IPS-15b (cell line): Measurements from ENCODE around the gene GATM.
A peak's percentile ranks its signal among the peaks of the same experiment; 100 is the strongest.

Source experiments
- H3K27me3 ChIP-seq: one replicate; pipeline ENCODE4 v1.6.1; 2013; ENCODE audit warnings: low read length; ENCODE audit not compliant: control insufficient read depth, insufficient read depth
- H3K36me3 ChIP-seq: one replicate; pipeline ENCODE4 v1.6.1; 2013; ENCODE audit warnings: low read length; ENCODE audit not compliant: control insufficient read depth, insufficient read depth
- H3K4me1 ChIP-seq: one replicate; pipeline ENCODE4 v1.6.1; 2013; ENCODE audit warnings: mild to moderate bottlenecking, low read length; ENCODE audit not compliant: control insufficient read depth, insufficient read depth
- H3K4me3 ChIP-seq: one replicate; pipeline ENCODE4 v1.5.1; 2013; ENCODE audit warnings: low read depth, low read length
- H3K9ac ChIP-seq: one replicate; pipeline ENCODE4 v1.6.1; 2013; ENCODE audit warnings: low read depth, mild to moderate bottlenecking, low read length
- H3K9me3 ChIP-seq: one replicate; pipeline ENCODE4 v1.6.1; 2013; ENCODE audit warnings: mild to moderate bottlenecking, low read length; ENCODE audit not compliant: control insufficient read depth, insufficient read depth

GATM gene

GRCh38 chr15:45401665-45402161, 23.4 kb upstream of the GATM start:
- Histone ChIP-seq H3K36me3 (peaks cover 2% of the 10 kb centered on the region), H3K9ac (peak overlapping the region; percentile 42), H3K9me3 (no peaks in the 10 kb centered on the region), H3K4me1 (no peaks in the 10 kb centered on the region), H3K27me3 (no peaks in the 10 kb centered on the region), H3K4me3 (peak overlapping the region; percentile 70)

DNA sequence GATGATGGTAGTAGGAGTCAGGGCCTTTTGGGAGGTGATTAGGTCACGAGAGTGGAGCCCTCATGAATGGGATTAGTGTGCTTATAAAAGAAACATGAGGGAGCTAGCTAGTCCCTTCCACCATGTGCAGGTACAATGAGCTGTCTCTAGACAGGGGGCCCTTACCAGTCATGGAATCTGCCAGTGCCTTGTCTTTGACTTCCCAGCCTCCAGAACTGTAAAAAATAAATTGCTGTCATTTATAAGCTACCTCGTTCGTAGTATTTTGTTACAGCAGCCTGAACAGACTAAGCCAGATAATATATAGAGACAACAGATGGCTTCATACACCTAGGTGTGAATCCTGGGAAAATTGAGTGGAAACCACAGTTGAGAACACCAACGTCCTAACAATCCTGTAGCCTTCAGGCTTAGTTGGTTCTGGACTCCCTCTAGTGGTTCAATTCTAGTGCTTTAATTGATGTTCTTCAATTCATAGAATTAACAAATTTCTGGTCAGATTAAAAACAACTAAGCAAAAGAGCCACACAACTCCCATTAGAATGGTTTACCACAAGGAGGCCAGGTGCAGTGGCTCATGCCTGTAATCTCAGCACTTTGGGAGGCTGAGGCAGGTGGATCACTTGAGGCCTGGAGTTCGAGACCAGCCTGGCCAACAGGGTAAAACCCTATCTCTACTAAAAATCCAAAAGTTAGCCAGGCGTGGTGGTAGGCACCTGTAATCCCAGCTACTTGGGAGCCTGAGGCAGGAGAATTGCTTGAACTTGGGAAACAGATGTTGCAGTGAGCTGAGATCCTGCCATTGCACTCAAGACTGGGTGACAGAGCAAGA, 21.3 kb upstream of the GATM start:
- H3K36me3 ChIP-seq = no peaks in the 10 kb centered on the region
- no peaks in the 10 kb centered on the region for H3K9me3 ChIP-seq
- no peaks in the 10 kb centered on the region for H3K4me1 ChIP-seq
- H3K9ac ChIP-seq = no peak overlapping the region
- H3K4me3 ChIP-seq = no peak overlapping the region
- H3K27me3 ChIP-seq = no peaks in the 10 kb centered on the region

GRCh38 chr15:45397116-45397665, 18.8 kb upstream of the GATM start:
- no peak overlapping the region for H3K4me3 ChIP-seq
- no peaks in the 10 kb centered on the region for H3K36me3 ChIP-seq
- H3K9ac ChIP-seq = no peak overlapping the region
- H3K9me3 ChIP-seq = no peaks in the 10 kb centered on the region
- H3K4me1 ChIP-seq = no peaks in the 10 kb centered on the region
- no peaks in the 10 kb centered on the region for H3K27me3 ChIP-seq

DNA sequence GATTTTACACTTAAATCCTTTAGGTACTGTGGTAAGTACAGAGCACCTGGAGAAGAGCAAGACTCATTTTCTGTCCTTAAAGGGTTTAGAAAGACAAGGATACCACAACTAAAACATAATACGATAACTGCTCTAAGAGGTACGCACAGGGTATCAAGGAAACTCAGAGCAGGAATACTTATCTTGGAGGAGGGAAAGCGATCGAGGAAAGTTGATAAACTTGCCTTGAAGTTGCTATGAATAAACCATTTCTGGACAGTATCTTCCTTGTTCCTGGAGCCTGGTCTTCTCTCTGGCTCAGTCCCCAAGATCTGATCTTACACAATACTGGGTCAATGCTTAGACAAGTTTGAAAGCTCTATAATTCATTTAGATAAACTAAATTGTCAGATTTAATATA, 17.6 kb upstream of the GATM start:
- Histone ChIP-seq H3K4me3 (no peak overlapping the region), H3K4me1 (no peaks in the 10 kb centered on the region), H3K36me3 (no peaks in the 10 kb centered on the region), H3K9me3 (no peaks in the 10 kb centered on the region), H3K27me3 (no peaks in the 10 kb centered on the region), H3K9ac (no peak overlapping the region)

DNA sequence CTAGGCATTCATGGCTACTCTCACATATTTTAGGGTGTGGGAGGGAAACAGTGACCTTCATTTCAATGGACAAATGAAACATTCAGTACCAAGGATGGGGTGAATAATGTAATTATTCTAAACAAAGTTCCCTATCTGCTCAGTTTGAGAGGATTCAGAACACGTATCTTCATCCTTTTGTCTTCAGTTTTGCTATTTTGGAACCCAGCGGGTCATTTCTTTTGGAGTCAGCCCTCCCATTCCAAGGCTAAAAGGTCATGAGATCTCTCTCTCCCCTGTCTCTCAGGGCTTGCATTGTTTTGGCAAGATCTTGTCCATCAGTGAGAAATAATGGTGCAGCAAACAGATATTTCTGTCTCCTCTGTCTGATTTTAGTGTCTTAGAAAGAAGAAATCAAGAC, 16.3 kb upstream of the GATM start:
- Histone ChIP-seq H3K9ac (no peak overlapping the region), H3K4me1 (no peaks in the 10 kb centered on the region), H3K9me3 (no peaks in the 10 kb centered on the region), H3K4me3 (no peak overlapping the region), H3K36me3 (no peaks in the 10 kb centered on the region), H3K27me3 (no peaks in the 10 kb centered on the region)

DNA sequence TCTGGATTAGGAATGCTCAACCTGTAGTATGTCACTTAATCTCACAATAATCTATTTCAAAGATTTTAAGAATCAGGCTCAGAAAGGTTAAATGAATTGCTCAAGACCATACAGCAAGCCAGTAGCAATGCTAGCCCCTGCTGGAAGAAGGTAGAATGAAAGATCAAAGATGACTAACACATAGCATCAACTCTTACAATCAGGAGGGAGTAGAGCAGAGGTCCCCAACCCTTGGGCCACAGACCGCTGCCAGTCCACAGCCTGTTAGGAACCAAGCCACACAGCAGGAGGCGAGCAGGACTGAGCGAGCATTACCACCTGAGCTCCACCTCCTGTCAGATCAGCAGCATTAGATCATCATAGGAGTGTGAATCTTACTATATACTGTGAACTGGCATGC, 15.5 kb upstream of the GATM start:
- Histone ChIP-seq H3K27me3 (no peaks in the 10 kb centered on the region), H3K4me3 (no peak overlapping the region), H3K4me1 (no peaks in the 10 kb centered on the region), H3K9ac (no peak overlapping the region), H3K9me3 (no peaks in the 10 kb centered on the region), H3K36me3 (no peaks in the 10 kb centered on the region)

DNA sequence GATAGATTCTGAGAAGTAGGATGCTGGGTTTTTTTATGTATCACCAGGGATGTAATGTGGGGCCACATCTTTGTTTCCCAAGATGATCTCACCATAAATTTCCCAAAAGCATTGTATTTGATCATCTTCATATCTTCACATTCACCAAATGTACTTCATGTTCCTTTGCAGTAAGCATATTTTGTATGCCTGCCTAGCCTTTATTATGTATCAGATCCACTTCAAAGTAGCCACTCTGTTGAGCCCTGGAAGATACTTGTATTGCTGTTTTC, 14.2 kb upstream of the GATM start:
- H3K4me1 ChIP-seq = no peaks in the 10 kb centered on the region
- H3K9me3 ChIP-seq = no peaks in the 10 kb centered on the region
- H3K9ac ChIP-seq = no peak overlapping the region
- no peaks in the 10 kb centered on the region for H3K36me3 ChIP-seq
- H3K4me3 ChIP-seq = no peak overlapping the region
- H3K27me3 ChIP-seq = no peaks in the 10 kb centered on the region

- H3K9me3 ChIP-seq = no peaks in the 10 kb centered on the region
- no peak overlapping the region for H3K9ac ChIP-seq
- H3K4me1 ChIP-seq = no peaks in the 10 kb centered on the region
- H3K4me3 ChIP-seq = no peak overlapping the region
- no peaks in the 10 kb centered on the region for H3K36me3 ChIP-seq
- H3K27me3 ChIP-seq = no peaks in the 10 kb centered on the region
These were observed 13.6 kb upstream of the GATM start for GRCh38 chr15:45391746-45392583.

DNA sequence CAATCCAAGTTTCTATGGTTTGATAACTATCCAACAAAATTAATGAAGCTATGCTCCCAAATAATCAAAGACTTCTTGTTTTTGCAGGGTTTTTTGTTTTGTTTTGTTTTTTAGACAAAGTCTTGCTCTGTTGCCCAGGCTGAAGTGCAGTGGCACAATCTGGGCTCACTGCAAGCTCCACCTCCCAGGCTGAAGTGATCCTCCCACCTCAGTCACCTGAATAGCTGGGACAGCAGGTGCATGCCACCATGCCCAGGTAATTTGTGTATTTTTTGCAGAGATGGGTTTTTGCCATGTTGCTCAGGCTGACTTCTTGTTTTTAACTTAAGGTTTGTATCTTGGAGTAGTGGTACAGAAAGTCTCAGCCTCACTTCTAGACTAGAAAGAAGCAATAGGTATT, 11.0 kb upstream of the GATM start:
- Histone ChIP-seq H3K36me3 (no peaks in the 10 kb centered on the region), H3K4me1 (no peaks in the 10 kb centered on the region), H3K9ac (no peak overlapping the region), H3K27me3 (no peaks in the 10 kb centered on the region), H3K4me3 (no peak overlapping the region), H3K9me3 (no peaks in the 10 kb centered on the region)

DNA sequence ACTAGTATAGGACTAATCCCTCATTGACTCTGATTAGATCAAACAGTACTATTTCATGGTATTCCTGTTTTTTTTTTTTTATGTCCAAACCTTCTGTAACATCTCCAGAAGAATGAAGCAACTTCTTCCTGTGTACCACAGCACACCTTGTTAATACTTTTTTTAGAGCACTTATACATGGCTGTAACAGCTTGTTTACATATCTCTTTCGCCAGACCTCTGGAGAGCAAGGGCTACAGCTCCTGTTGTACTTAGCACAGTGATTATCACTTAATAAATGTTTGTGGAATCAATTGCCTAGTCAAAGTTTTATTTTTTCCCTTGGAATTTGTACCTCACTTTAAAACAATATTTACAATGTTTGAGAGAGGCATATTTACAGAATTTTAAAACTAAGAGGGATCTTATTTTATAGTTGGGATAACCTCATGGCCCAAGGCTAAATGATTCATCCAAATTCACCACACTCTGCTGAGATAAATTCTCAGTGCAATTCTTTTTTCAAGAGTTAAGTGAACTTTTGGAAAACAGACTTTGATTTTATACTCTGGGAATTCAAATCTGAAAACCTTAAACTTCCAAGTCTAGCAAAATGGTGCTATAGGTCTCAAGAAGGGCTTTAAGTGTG, 9.2 kb upstream of the GATM start:
- Histone ChIP-seq H3K9me3 (no peaks in the 10 kb centered on the region), H3K4me1 (no peaks in the 10 kb centered on the region), H3K9ac (no peak overlapping the region), H3K27me3 (no peaks in the 10 kb centered on the region), H3K36me3 (no peaks in the 10 kb centered on the region), H3K4me3 (no peak overlapping the region)

GRCh38 chr15:45386974-45387373, 8.6 kb upstream of the GATM start:
- H3K27me3 ChIP-seq = no peaks in the 10 kb centered on the region
- no peak overlapping the region for H3K9ac ChIP-seq
- no peaks in the 10 kb centered on the region for H3K9me3 ChIP-seq
- H3K36me3 ChIP-seq = no peaks in the 10 kb centered on the region
- no peak overlapping the region for H3K4me3 ChIP-seq
- H3K4me1 ChIP-seq = no peaks in the 10 kb centered on the region
